PFSK-1 (cell line): Measurements from ENCODE around the gene NTRK1.

ENCODE experiments used
- POLR2AphosphoS5 ChIP-seq: IDR thresholded peaks from 2 replicates; pipeline ENCODE4 v1.6.1; 2012; ENCODE audit warnings: low read depth, mild to moderate bottlenecking, control low read depth, low read length, moderate library complexity
- TF ChIP-seq, protein P1 (sequence below), 2 experiments: IDR thresholded peaks; 2 replicates each; pipeline versions ENCODE4 v1.6.1 to v1.8.0; 2011 to 2012; ENCODE audit warnings: low read depth in 2 of 2, low read length in 2 of 2, control low read depth in 1 of 2, inconsistent platforms in 1 of 2, mild to moderate bottlenecking in 1 of 2, moderate library complexity in 1 of 2; ENCODE audit not compliant: insufficient read depth in 1 of 2

DNA sequence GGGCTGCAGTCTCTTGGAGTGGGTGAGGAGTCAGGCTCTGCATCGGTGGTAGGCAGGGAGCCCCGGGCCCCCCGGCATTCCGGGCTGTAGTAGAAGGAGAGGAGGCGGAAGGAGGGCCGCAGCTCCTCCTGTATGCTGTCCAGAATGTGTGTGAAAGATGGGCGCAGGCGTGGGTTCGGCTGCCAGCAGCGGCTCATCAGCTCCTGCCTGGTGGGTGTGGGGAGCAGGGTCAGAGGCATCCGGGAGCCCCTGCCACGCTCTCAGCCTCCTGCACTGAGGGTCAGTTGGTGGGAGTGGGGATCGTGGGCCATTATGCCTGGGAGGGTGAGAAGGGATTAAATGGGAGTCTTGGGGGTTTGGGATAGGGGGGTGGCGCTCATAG lies 19.8 kb upstream of the NTRK1 start:
- no peak for TF ChIP-seq POLR2AphosphoS5
- TF ChIP-seq, protein P1, sequence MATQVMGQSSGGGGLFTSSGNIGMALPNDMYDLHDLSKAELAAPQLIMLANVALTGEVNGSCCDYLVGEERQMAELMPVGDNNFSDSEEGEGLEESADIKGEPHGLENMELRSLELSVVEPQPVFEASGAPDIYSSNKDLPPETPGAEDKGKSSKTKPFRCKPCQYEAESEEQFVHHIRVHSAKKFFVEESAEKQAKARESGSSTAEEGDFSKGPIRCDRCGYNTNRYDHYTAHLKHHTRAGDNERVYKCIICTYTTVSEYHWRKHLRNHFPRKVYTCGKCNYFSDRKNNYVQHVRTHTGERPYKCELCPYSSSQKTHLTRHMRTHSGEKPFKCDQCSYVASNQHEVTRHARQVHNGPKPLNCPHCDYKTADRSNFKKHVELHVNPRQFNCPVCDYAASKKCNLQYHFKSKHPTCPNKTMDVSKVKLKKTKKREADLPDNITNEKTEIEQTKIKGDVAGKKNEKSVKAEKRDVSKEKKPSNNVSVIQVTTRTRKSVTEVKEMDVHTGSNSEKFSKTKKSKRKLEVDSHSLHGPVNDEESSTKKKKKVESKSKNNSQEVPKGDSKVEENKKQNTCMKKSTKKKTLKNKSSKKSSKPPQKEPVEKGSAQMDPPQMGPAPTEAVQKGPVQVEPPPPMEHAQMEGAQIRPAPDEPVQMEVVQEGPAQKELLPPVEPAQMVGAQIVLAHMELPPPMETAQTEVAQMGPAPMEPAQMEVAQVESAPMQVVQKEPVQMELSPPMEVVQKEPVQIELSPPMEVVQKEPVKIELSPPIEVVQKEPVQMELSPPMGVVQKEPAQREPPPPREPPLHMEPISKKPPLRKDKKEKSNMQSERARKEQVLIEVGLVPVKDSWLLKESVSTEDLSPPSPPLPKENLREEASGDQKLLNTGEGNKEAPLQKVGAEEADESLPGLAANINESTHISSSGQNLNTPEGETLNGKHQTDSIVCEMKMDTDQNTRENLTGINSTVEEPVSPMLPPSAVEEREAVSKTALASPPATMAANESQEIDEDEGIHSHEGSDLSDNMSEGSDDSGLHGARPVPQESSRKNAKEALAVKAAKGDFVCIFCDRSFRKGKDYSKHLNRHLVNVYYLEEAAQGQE (IDR thresholded peaks at IDR 0.05; ENCODE audit: insufficient read depth in 1 of 2, low read depth in 2 of 2, low read length in 2 of 2) = no peak
